HepG2 (cell line): ENCODE results near the gene CPEB4. TPM values are rescaled to one million over a fixed set of nuclear protein-coding genes. Genes with fewer than 3 reads are reported as not detected.

Experiments used
- BCL6 ChIP-seq: IDR thresholded peaks from 2 replicates; pipeline ENCODE4 v1.6.1; 2016; ENCODE audit warnings: missing genetic modification reagents, missing compliant biosample characterization
- CREB1 ChIP-seq, 2 experiments: fragments of 450-650 bp in 1 of 2; IDR thresholded peaks; 2 replicates each; pipeline ENCODE4 v1.6.1; 2016 to 2017; ENCODE audit warnings: control low read depth in 1 of 2, mild to moderate bottlenecking in 1 of 2, missing compliant biosample characterization in 1 of 2, missing genetic modification characterization in 1 of 2
- EEA1 ChIP-seq: sonication (generic); formaldehyde crosslinking; IDR thresholded peaks from 2 replicates; pipeline ENCODE4 v1.5.1; 2020; ENCODE audit warnings: mild to moderate bottlenecking, missing genetic modification reagents, borderline replicate concordance
- FOXK2 ChIP-seq: fragments of 450-650 bp; IDR thresholded peaks from 2 replicates; pipeline ENCODE4 v1.6.1; 2016
- GFI1 ChIP-seq: sonication (generic); formaldehyde crosslinking; IDR thresholded peaks from 2 replicates; pipeline ENCODE4 v1.5.0; 2020; ENCODE audit warnings: missing genetic modification reagents, mild to moderate bottlenecking, borderline replicate concordance
- KMT2B ChIP-seq: IDR thresholded peaks from 2 replicates; pipeline ENCODE4 v1.6.1; 2016; ENCODE audit warnings: missing genetic modification reagents, missing compliant biosample characterization
- POLR2AphosphoS5 ChIP-seq: IDR thresholded peaks from 2 replicates; pipeline ENCODE4 v1.6.1; 2012; ENCODE audit warnings: low read depth, low read length
- PPARG ChIP-seq: conservative IDR thresholded peaks from 2 replicates; pipeline ENCODE4 v1.6.1; 2016; ENCODE audit warnings: missing biosample characterization, missing genetic modification reagents
- SIN3A ChIP-seq: IDR thresholded peaks from 2 replicates; pipeline ENCODE4 v1.6.1; 2011; ENCODE audit warnings: low read depth, mild to moderate bottlenecking, control low read depth, low read length, borderline replicate concordance
- SRF ChIP-seq: IDR thresholded peaks from 2 replicates; pipeline ENCODE4 v1.6.1; 2011; ENCODE audit warnings: mild to moderate bottlenecking, low read depth, low read length, moderate library complexity
- STAT6 ChIP-seq: sonication (generic); formaldehyde crosslinking; IDR thresholded peaks from 2 replicates; pipeline ENCODE4 v1.4.0; 2020; ENCODE audit warnings: missing genetic modification reagents, mild to moderate bottlenecking, borderline replicate concordance
- TBL1XR1 ChIP-seq: fragments of 150-350 bp; IDR thresholded peaks from 2 replicates; pipeline ENCODE4 v1.6.1; 2014; ENCODE audit warnings: borderline replicate concordance, low read length; ENCODE audit not compliant: partially characterized antibody
- ZBTB44 ChIP-seq: sonication (generic); formaldehyde crosslinking; IDR thresholded peaks from 2 replicates; pipeline ENCODE4 v1.4.0; 2020; ENCODE audit warnings: missing genetic modification reagents
- ZFP90 ChIP-seq: sonication (generic); formaldehyde crosslinking; IDR thresholded peaks from 2 replicates; pipeline ENCODE4 v1.8.0; 2022; ENCODE audit warnings: missing genetic modification reagents, mild to moderate bottlenecking, inconsistent platforms, borderline replicate concordance
- ZNF205 ChIP-seq: IDR thresholded peaks from 2 replicates; pipeline ENCODE4 v1.6.1; 2018; ENCODE audit warnings: missing biosample characterization, missing genetic modification reagents
- ZNF225 ChIP-seq: sonication (generic); formaldehyde crosslinking; IDR thresholded peaks from 2 replicates; pipeline ENCODE4 v1.4.0; 2020; ENCODE audit warnings: mild to moderate bottlenecking, missing genetic modification reagents
- ZNF367 ChIP-seq: sonication (generic); formaldehyde crosslinking; IDR thresholded peaks from 2 replicates; pipeline ENCODE4 v1.4.0; 2020; ENCODE audit warnings: missing genetic modification reagents, borderline replicate concordance
- ZNF503 ChIP-seq: sonication (generic); formaldehyde crosslinking; IDR thresholded peaks from 2 replicates; pipeline ENCODE4 v1.4.0; 2020; ENCODE audit warnings: missing genetic modification reagents
- ZNF75D ChIP-seq: sonication (generic); formaldehyde crosslinking; IDR thresholded peaks from 2 replicates; pipeline ENCODE4 v1.8.1; 2023; ENCODE audit warnings: missing genetic modification reagents, mild to moderate bottlenecking, borderline replicate concordance
- polyA plus RNA-seq, 8 experiments: library from polyadenylated mRNA; depleted of rRNA in 3 of 8; stranded (reverse) in 7 of 8; unstranded in 1 of 8; fragments of >200 nt; fragmentation: Illumina TruSeq in 4 of 8; extraction: Trizol in 4 of 8; gene quantifications; 2 replicates each; pipeline versions ENCODE4 v1.2.1 to v1.2.3, GENCODE V29; 2011 to 2016; ENCODE audit warnings: low read depth in 4 of 8, missing spikeins in 1 of 8, mixed read lengths in 1 of 8; ENCODE audit not compliant: insufficient read depth in 1 of 8
- total RNA-seq, 5 experiments: library from RNA; depleted of rRNA; stranded (reverse); fragments of >200 nt; fragmentation: Illumina TruSeq; extraction: Trizol; gene quantifications; 2 replicates each; pipeline ENCODE4 v1.2.3, GENCODE V29; 2016; ENCODE audit warnings: low read depth in 1 of 5
- TF ChIP-seq, protein P1 (sequence below): IDR thresholded peaks from 2 replicates; pipeline ENCODE4 v1.6.1; 2016; ENCODE audit warnings: mild to moderate bottlenecking
- TF ChIP-seq, protein P2 (sequence below): sonication (generic); formaldehyde crosslinking; IDR thresholded peaks from 2 replicates; pipeline ENCODE4 v1.8.0; 2022; ENCODE audit warnings: mild to moderate bottlenecking, missing genetic modification reagents, moderate library complexity

The CPEB4 gene
- total and polyA plus RNA-seq, 2 of the 13 experiments (the other 11 are each of a cell fraction or from before 2014, with no cell fraction given): 7.7 to 26.7 TPM

- TF ChIP-seq STAT6 (CRISPR knock-in tag) (0 out of 2 replicates have a peak, but pooled peaks have one; percentile 72), CREB1 (IDR thresholded peaks at IDR 0.05) (no peak), CREB1 (CRISPR knock-in tag; IDR thresholded peaks at IDR 0.05) (peak; percentile 68), ZNF367 (CRISPR knock-in tag) (no peak), ZNF205 (CRISPR knock-in tag) (no peak), BCL6 (CRISPR knock-in tag) (peak; percentile 96), POLR2AphosphoS5 (peak; percentile 30; the same call in 1 of the 2 replicates), FOXK2 (peak; percentile 38; the same call in 1 of the 2 replicates), PPARG (CRISPR knock-in tag) (peak; percentile 68; the same call in 1 of the 2 replicates), ZNF75D (CRISPR knock-in tag) (no peak), SIN3A (0 out of 2 replicates have a peak, but pooled peaks have one; percentile 32), SRF (no peak), GFI1 (peak; percentile 73), ZBTB44 (CRISPR knock-in tag) (no peak), EEA1 (CRISPR knock-in tag) (no peak), TBL1XR1 (peak; percentile 78), ZNF503 (CRISPR knock-in tag) (peak; percentile 77; the same call in 1 of the 2 replicates), ZNF225 (no peak), KMT2B (CRISPR knock-in tag) (peak; percentile 57; the same call in 1 of the 2 replicates), ZFP90 (no peak)
- TF ChIP-seq, protein P1, sequence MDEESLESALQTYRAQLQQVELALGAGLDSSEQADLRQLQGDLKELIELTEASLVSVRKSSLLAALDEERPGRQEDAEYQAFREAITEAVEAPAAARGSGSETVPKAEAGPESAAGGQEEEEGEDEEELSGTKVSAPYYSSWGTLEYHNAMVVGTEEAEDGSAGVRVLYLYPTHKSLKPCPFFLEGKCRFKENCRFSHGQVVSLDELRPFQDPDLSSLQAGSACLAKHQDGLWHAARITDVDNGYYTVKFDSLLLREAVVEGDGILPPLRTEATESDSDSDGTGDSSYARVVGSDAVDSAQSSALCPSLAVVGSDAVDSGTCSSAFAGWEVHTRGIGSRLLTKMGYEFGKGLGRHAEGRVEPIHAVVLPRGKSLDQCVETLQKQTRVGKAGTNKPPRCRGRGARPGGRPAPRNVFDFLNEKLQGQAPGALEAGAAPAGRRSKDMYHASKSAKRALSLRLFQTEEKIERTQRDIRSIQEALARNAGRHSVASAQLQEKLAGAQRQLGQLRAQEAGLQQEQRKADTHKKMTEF (CRISPR knock-in tag): peak; percentile 66
- TF ChIP-seq, protein P2, sequence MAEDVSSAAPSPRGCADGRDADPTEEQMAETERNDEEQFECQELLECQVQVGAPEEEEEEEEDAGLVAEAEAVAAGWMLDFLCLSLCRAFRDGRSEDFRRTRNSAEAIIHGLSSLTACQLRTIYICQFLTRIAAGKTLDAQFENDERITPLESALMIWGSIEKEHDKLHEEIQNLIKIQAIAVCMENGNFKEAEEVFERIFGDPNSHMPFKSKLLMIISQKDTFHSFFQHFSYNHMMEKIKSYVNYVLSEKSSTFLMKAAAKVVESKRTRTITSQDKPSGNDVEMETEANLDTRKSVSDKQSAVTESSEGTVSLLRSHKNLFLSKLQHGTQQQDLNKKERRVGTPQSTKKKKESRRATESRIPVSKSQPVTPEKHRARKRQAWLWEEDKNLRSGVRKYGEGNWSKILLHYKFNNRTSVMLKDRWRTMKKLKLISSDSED (CRISPR knock-in tag): no peak
Measured at GRCh38 chr5:173941758-173942401, 53.7 kb downstream of the CPEB4 start (continued).
